D721Med (cell line): Measurements from ENCODE around the gene MTERF1.

Experiments
- DNase-seq: peaks from one replicate; pipeline ENCODE4 v3.0.0; 2011; ENCODE audit warnings: low spot score; ENCODE audit not compliant: insufficient read length
- FAIRE-seq: peaks from 2 replicates; lab custom pipeline; 2011; peaks lifted over from hg19 to GRCh38; lab: Jason Lieb, UNC
- CTCF ChIP-seq: IDR thresholded peaks from 2 replicates; pipeline ENCODE4 v1.5.1; 2012; ENCODE audit warnings: mild to moderate bottlenecking, control low read depth; ENCODE audit not compliant: insufficient read depth; ENCODE audit errors: missing control alignments

MTERF1 gene, protein sequence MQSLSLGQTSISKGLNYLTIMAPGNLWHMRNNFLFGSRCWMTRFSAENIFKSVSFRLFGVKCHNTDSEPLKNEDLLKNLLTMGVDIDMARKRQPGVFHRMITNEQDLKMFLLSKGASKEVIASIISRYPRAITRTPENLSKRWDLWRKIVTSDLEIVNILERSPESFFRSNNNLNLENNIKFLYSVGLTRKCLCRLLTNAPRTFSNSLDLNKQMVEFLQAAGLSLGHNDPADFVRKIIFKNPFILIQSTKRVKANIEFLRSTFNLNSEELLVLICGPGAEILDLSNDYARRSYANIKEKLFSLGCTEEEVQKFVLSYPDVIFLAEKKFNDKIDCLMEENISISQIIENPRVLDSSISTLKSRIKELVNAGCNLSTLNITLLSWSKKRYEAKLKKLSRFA

DNA sequence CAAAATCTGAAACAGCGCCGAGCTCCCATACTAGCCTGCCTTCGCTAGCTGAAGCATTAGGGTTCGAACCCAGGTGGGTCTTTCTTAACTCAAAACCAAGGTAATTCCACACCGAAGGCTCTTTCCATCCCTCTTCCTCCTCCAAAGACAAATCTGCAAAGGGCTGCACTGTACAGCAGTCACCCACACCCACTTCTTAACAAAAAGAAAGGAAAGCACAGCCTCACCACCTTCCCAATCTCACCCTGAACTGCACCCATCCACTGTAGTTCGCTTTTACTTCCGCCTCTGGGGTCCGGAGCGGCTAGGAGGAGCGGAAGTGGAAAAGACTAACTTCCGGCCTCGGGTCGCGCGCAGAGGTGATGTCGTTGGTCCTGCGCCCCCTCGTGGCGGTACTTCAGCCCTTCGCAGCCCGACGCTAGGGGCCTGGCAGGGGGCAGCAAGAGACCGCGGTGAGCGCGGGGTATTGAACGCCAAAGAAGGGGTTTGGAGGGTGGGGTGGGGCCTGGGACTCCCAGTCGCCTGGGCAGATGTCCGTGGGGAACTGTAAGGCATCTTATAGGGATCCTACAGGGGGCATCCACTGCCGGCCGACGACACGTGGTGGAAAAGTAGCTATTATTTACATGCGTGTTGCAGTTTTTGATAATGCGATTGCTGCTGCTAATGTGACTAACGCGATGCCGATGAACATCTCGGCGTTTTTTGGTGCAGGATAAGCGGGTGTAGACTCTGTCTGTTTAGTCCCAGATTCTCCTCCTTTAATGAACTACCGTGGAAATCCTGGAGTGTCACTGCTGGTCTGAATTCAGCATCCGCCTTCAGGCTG, at the start of gene MTERF1:
MTERF1 (minus strand) TSS at position 290 of the 829 bp plus-strand sequence. CDS start 619 bp downstream, outside the sequence.
- FAIRE-seq, result no peak
- peak; percentile 37 for DNase-seq
- peak; percentile 100 for TF ChIP-seq CTCF

GRCh38 chr7:91929463-91929862, 49.0 kb upstream of the MTERF1 start:
- FAIRE-seq (peak; percentile 60), DNase-seq (no peak)
- no peak for TF ChIP-seq CTCF

GRCh38 chr7:91927912-91928311, 47.4 kb upstream of the MTERF1 start:
- no peak for TF ChIP-seq CTCF
- DNase-seq, result no peak
- FAIRE-seq, result no peak

DNA sequence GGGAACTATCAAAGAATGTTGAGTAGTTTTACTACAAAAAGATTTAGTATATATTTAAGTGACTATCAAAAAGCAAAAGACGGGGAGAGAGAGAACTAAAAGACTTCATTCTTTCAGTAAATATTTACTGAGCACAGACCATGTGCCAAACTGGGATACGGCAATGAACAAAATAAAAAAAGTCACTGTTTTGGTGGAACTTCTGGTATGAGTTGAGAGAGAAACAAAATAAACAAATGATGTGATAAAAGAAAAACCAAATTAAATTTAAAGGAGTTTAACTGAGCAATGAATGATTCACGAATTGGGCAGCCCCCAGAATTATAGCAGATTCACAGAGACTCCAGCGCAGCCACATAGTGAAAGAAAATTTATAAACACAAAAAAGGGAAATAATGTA, 42.4 kb upstream of the MTERF1 start:
- no peak for DNase-seq
- FAIRE-seq, result no peak
- TF ChIP-seq CTCF, result no peak

DNA sequence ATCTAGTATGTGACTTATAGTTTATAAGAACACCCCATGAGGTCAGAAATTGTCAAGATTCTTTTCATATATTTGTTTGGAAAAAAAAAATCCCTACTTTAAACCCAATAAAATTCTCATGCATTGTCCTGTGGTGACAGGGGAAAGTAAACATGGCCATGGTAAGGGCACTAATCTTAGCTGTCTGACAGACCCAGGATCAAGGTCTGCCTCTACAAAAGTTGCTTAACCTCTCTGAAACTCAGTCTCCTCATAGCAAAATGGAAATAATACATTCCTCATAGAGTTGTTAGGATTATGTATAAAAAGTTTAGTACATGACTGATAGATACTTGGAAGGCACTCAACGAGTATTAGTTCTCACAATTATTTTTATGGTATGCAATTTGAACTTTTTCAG, 37.9 kb upstream of the MTERF1 start:
- DNase-seq (no peak), FAIRE-seq (peak; percentile 6)
- TF ChIP-seq CTCF, result no peak

- FAIRE-seq (no peak), DNase-seq (no peak)
- TF ChIP-seq CTCF, result no peak
These were observed 35.5 kb upstream of the MTERF1 start for GRCh38 chr7:91916051-91916440.
